ENCODE data around the gene KIF4B.

KIF4B gene

GRCh38 chr5:155052532-155052931 lies 39.0 kb downstream of the KIF4B start:
- Histone ChIP-seq H3K36me3 (ENCODE audit: control insufficient read depth, insufficient read depth, low read length) (no peaks in the 10 kb centered on the region), H3K4me1 (ENCODE audit: control insufficient read depth, insufficient read depth, low read length, poor library complexity, severe bottlenecking) (peaks cover 12% of the 10 kb centered on the region), H3K27ac (ENCODE audit: low read depth, low read length, severe bottlenecking) (no peak overlapping the region), H3K4me3 (ENCODE audit: extremely low read depth, insufficient read depth, low read length, poor library complexity, severe bottlenecking) (no peak overlapping the region), H3K9me3 (ENCODE audit: control insufficient read depth, low read length) (no peaks in the 10 kb centered on the region)
- WGBS, 2 experiments (ENCODE audit: insufficient coverage in 2 of 2): 87 to 95% methylated on average over 3 of the region's 4 CpGs

- Histone ChIP-seq H3K27ac (ENCODE audit: low read depth, low read length, severe bottlenecking) (no peak overlapping the region), H3K4me1 (ENCODE audit: control insufficient read depth, insufficient read depth, low read length, poor library complexity, severe bottlenecking) (peaks cover 12% of the 10 kb centered on the region)
These were observed 39.9 kb downstream of the KIF4B start for GRCh38 chr5:155053501-155053900.

GRCh38 chr5:155056644-155057269 lies 43.2 kb downstream of the KIF4B start:
- WGBS, 2 experiments (ENCODE audit: insufficient coverage in 2 of 2): 85 to 87% methylated on average over 5 to 6 of the region's 8 CpGs
- Histone ChIP-seq H3K4me1 (ENCODE audit: control insufficient read depth, insufficient read depth, low read length, poor library complexity, severe bottlenecking) (peaks cover 9% of the 10 kb centered on the region), H3K27ac (ENCODE audit: low read depth, low read length, severe bottlenecking) (no peak overlapping the region)

More at GRCh38 chr5:155053501-155053900, 39.9 kb downstream of the KIF4B start:
- H3K36me3 ChIP-seq (ENCODE audit: control insufficient read depth, insufficient read depth, low read length): no peaks in the 10 kb centered on the region
- H3K9me3 ChIP-seq (ENCODE audit: control insufficient read depth, low read length): no peaks in the 10 kb centered on the region
- WGBS, 2 experiments (ENCODE audit: insufficient coverage in 2 of 2): 47 to 60% methylated on average over 3 of the region's 4 CpGs
- no peak overlapping the region for H3K4me3 ChIP-seq (ENCODE audit: extremely low read depth, insufficient read depth, low read length, poor library complexity, severe bottlenecking)

GRCh38 chr5:155057626-155058025 lies 44.1 kb downstream of the KIF4B start:
- Histone ChIP-seq H3K27ac (ENCODE audit: low read depth, low read length, severe bottlenecking) (no peak overlapping the region), H3K36me3 (ENCODE audit: control insufficient read depth, insufficient read depth, low read length) (no peaks in the 10 kb centered on the region), H3K4me3 (ENCODE audit: extremely low read depth, insufficient read depth, low read length, poor library complexity, severe bottlenecking) (no peak overlapping the region), H3K4me1 (ENCODE audit: control insufficient read depth, insufficient read depth, low read length, poor library complexity, severe bottlenecking) (peaks cover 9% of the 10 kb centered on the region), H3K9me3 (ENCODE audit: control insufficient read depth, low read length) (no peaks in the 10 kb centered on the region)
- 88 to 100% methylated on average over 1 of the region's 1 CpG for WGBS, 2 experiments (ENCODE audit: insufficient coverage in 2 of 2)

More at GRCh38 chr5:155056644-155057269, 43.2 kb downstream of the KIF4B start:
- H3K36me3 ChIP-seq (ENCODE audit: control insufficient read depth, insufficient read depth, low read length): no peaks in the 10 kb centered on the region
- no peak overlapping the region for H3K4me3 ChIP-seq (ENCODE audit: extremely low read depth, insufficient read depth, low read length, poor library complexity, severe bottlenecking)
- no peaks in the 10 kb centered on the region for H3K9me3 ChIP-seq (ENCODE audit: control insufficient read depth, low read length)

GRCh38 chr5:155064580-155064979 lies 51.0 kb downstream of the KIF4B start:
- WGBS, 2 experiments (ENCODE audit: insufficient coverage in 2 of 2): 75 to 79% methylated on average over 3 to 5 of the region's 6 CpGs
- H3K27ac ChIP-seq (ENCODE audit: low read depth, low read length, severe bottlenecking): no peak overlapping the region
- H3K36me3 ChIP-seq (ENCODE audit: control insufficient read depth, insufficient read depth, low read length): no peaks in the 10 kb centered on the region
- H3K4me3 ChIP-seq (ENCODE audit: extremely low read depth, insufficient read depth, low read length, poor library complexity, severe bottlenecking): no peak overlapping the region
- H3K9me3 ChIP-seq (ENCODE audit: control insufficient read depth, low read length): no peaks in the 10 kb centered on the region
- no peaks in the 10 kb centered on the region for H3K4me1 ChIP-seq (ENCODE audit: control insufficient read depth, insufficient read depth, low read length, poor library complexity, severe bottlenecking)

- no peak overlapping the region for H3K27ac ChIP-seq (ENCODE audit: low read depth, low read length, severe bottlenecking)
- H3K9me3 ChIP-seq (ENCODE audit: control insufficient read depth, low read length): no peaks in the 10 kb centered on the region
- no peak overlapping the region for H3K4me3 ChIP-seq (ENCODE audit: extremely low read depth, insufficient read depth, low read length, poor library complexity, severe bottlenecking)
- no peaks in the 10 kb centered on the region for H3K4me1 ChIP-seq (ENCODE audit: control insufficient read depth, insufficient read depth, low read length, poor library complexity, severe bottlenecking)
- 90 to 94% methylated on average over 7 to 8 of the region's 9 CpGs for WGBS, 2 experiments (ENCODE audit: insufficient coverage in 2 of 2)
- H3K36me3 ChIP-seq (ENCODE audit: control insufficient read depth, insufficient read depth, low read length): no peaks in the 10 kb centered on the region
These were observed 53.5 kb downstream of the KIF4B start for GRCh38 chr5:155066886-155067595.

Data from mesodermal cell (in vitro differentiated cells).